ENCODE data around the gene ZNF688. TPM values are rescaled to one million over a fixed set of nuclear protein-coding genes. Genes with fewer than 3 reads are reported as not detected.

ZNF688 gene
- total and polyA plus RNA-seq, 9 of the 15 experiments (the other 6 are each of a cell fraction or from before 2014, with no cell fraction given): 0.48 to 12.9 (median 4.5) TPM

DNA sequence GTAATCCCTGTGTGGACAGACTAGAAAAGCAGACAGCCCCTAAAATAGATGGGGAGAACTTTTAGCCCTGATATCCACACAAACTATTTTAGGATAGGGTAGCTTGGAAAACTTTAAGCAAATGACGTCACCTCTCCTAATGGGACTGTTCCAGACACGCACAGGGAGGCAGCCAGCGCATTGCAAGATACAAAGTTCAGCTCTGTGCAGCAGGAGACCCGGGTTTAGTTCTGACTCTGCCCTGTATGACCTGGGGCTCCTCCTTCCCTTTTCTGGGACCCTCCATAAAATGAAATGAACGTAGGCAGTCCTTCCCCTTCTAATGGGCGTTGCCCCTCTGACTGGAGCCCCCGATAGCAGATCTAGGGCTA is 32.4 kb upstream of the ZNF688 start:
- no peaks in the 10 kb centered on the region for H4K20me1 ChIP-seq (replicated peaks; ENCODE audit: control insufficient read depth, insufficient read depth, low read length)
- peaks cover 5% of the 10 kb centered on the region for H3K79me2 ChIP-seq (ENCODE audit: control insufficient read depth, insufficient read depth, low read length)
- H3K27ac ChIP-seq (ENCODE audit: extremely low read depth, low read depth, low read length): no peak overlapping the region
- ChIA-PET POLR2A (interaction anchor here (0.7 kb wide), 1 partner anchor 10 kb away, joined by 5 read pairs; no protein-coding TSS in a partner anchor), CTCF (ENCODE audit: low intra/inter-chr PET ratio) (no interaction called here)
- no peaks in the 10 kb centered on the region for H3K9me3 ChIP-seq (replicated peaks; ENCODE audit: control insufficient read depth, insufficient read depth, low read depth, low read length)
- H3K36me3 ChIP-seq (ENCODE audit: control insufficient read depth, insufficient read depth, low read length): peaks cover 60% of the 10 kb centered on the region
- DNase-seq (ENCODE audit: extremely low read depth in 1 of 4, low spot score in 3 of 4): no peak
- H3K4me3 ChIP-seq: no peak overlapping the region
- H3K27me3 ChIP-seq (ENCODE audit: control insufficient read depth in 2 of 2, insufficient read depth in 2 of 2, low read length in 2 of 2): no peaks in the 10 kb centered on the region
- no TSS peak for BruUV-seq (replicated peaks)
- no peak for FAIRE-seq
- intact Hi-C loops (cut with micrococcal nuclease) (no loop called here), in situ Hi-C loops (cut with MboI) (no loop called here)
- H3K9me1 ChIP-seq (ENCODE audit: control insufficient read depth, insufficient read depth, low read length): no peaks in the 10 kb centered on the region
- no peak overlapping the region for H3K4me2 ChIP-seq (ENCODE audit: insufficient read depth, low read length)
- no peak overlapping the region for H2AFZ ChIP-seq (ENCODE audit: low read depth, low read length)
- peak overlapping the region in 1 of 2 experiments; percentile 42; a peak in 2 of 4 replicates for H3K9ac ChIP-seq (ENCODE audit: insufficient read depth in 1 of 2, low read depth in 2 of 2, low read length in 2 of 2)
- TF ChIP-seq PRPF4 (IDR thresholded peaks at IDR 0.05; ENCODE audit: insufficient read depth, low read depth, low read length, poor library complexity, severe bottlenecking): no peak
- peaks cover 5 to 14% of the 10 kb centered on the region in 2 experiments; a peak in 4 of 5 replicates for H3K4me1 ChIP-seq (replicated peaks in 1 of 2; ENCODE audit: control insufficient read depth in 2 of 2, insufficient read depth in 2 of 2, low read length in 2 of 2)
- ATAC-seq: no peak
- WGBS (ENCODE audit: insufficient coverage, low coverage, missing lambda C conversion rate): 85% methylated on average over 6 of the region's 7 CpGs

DNA sequence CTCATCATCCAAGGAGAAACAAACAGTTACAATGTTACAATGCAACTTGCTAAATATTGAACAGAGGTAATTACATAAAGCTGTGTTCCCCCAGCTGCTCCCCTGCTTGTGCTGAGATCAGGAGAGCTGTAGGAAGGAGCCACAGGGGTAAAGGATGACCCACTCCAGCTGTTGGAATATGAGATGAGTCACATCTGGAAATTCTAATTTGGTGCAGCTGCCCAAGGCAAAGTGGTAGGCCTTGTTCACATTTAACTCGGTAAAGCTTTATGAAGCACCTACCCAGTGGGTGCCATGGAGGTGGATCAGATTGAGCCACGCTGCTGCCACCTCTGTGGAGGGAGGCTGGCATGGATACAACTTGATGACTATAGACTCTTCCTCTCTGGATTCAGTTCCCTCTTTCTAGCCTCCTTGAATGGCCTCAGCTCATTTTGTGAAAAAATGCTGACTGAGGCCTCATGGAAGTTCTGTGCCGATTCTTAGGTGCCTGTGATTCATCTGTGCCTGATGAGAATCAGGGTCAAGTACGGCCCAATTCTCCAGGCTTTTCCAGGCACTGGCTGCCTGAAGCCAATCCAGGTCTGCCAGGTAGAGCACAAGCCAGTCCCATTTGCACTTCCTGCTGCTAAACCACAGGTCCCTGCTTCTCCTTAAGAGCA is 31.2 kb upstream of the ZNF688 start:
- DNase-seq (ENCODE audit: extremely low read depth in 1 of 4, low spot score in 3 of 4) (no peak), FAIRE-seq (no peak), ATAC-seq (no peak)
- no peak overlapping the region for H3K27ac ChIP-seq (ENCODE audit: extremely low read depth, low read depth, low read length)
- 0 out of 2 replicates have a peak, but pooled peaks have one; percentile 35 for TF ChIP-seq POLR2A (conservative IDR thresholded peaks at IDR 0.05)
- 0 out of 2 replicates have a peak, but pooled peaks have one; percentile 1 for TF ChIP-seq MAFF (IDR thresholded peaks at IDR 0.05; ENCODE audit: low read length)
- TF ChIP-seq, protein P1, sequence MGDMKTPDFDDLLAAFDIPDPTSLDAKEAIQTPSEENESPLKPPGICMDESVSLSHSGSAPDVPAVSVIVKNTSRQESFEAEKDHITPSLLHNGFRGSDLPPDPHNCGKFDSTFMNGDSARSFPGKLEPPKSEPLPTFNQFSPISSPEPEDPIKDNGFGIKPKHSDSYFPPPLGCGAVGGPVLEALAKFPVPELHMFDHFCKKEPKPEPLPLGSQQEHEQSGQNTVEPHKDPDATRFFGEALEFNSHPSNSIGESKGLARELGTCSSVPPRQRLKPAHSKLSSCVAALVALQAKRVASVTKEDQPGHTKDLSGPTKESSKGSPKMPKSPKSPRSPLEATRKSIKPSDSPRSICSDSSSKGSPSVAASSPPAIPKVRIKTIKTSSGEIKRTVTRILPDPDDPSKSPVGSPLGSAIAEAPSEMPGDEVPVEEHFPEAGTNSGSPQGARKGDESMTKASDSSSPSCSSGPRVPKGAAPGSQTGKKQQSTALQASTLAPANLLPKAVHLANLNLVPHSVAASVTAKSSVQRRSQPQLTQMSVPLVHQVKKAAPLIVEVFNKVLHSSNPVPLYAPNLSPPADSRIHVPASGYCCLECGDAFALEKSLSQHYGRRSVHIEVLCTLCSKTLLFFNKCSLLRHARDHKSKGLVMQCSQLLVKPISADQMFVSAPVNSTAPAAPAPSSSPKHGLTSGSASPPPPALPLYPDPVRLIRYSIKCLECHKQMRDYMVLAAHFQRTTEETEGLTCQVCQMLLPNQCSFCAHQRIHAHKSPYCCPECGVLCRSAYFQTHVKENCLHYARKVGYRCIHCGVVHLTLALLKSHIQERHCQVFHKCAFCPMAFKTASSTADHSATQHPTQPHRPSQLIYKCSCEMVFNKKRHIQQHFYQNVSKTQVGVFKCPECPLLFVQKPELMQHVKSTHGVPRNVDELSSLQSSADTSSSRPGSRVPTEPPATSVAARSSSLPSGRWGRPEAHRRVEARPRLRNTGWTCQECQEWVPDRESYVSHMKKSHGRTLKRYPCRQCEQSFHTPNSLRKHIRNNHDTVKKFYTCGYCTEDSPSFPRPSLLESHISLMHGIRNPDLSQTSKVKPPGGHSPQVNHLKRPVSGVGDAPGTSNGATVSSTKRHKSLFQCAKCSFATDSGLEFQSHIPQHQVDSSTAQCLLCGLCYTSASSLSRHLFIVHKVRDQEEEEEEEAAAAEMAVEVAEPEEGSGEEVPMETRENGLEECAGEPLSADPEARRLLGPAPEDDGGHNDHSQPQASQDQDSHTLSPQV (IDR thresholded peaks at IDR 0.05): no peak
- 0 out of 2 replicates have a peak, but pooled peaks have one; percentile 38 for TF ChIP-seq C11orf30 (IDR thresholded peaks at IDR 0.05; ENCODE audit: low read depth)
- peak; percentile 58 for TF ChIP-seq ZNF316 (IDR thresholded peaks at IDR 0.05)
- peaks cover 50% of the 10 kb centered on the region for H3K36me3 ChIP-seq (ENCODE audit: control insufficient read depth, insufficient read depth, low read length)
- no peak overlapping the region for H3K4me2 ChIP-seq (ENCODE audit: insufficient read depth, low read length)
- no peaks in the 10 kb centered on the region for H3K79me2 ChIP-seq (ENCODE audit: control insufficient read depth, insufficient read depth, low read length)
- 74% methylated on average over 4 of the region's 4 CpGs for WGBS (ENCODE audit: insufficient coverage, low coverage, missing lambda C conversion rate)
- no peaks in the 10 kb centered on the region for H3K9me3 ChIP-seq (replicated peaks; ENCODE audit: control insufficient read depth, insufficient read depth, low read depth, low read length)
- H4K20me1 ChIP-seq (replicated peaks; ENCODE audit: control insufficient read depth, insufficient read depth, low read length): no peaks in the 10 kb centered on the region
- no TSS peak for BruUV-seq (replicated peaks)
- intact Hi-C loops (cut with micrococcal nuclease): no loop called here
- ChIA-PET POLR2A (interaction anchor here (0.8 to 1.7 kb wide), 8 partner anchors 7 to 159 kb away, joined by 3 to 7 read pairs (median 4); partner anchors contain the start of genes ZNF689 and ZNF747), CTCF (ENCODE audit: low intra/inter-chr PET ratio) (no interaction called here)
- in situ Hi-C loops (cut with MboI): no loop called here
- no peak overlapping the region for H2AFZ ChIP-seq (ENCODE audit: low read depth, low read length)
- no peaks in the 10 kb centered on the region for H3K27me3 ChIP-seq (ENCODE audit: control insufficient read depth in 2 of 2, insufficient read depth in 2 of 2, low read length in 2 of 2)
- peaks cover 0 to 12% of the 10 kb centered on the region in 2 experiments; a peak in 2 of 5 replicates for H3K4me1 ChIP-seq (replicated peaks in 1 of 2; ENCODE audit: control insufficient read depth in 2 of 2, insufficient read depth in 2 of 2, low read length in 2 of 2)
- no peaks in the 10 kb centered on the region for H3K9me1 ChIP-seq (ENCODE audit: control insufficient read depth, insufficient read depth, low read length)
- H3K9ac ChIP-seq (ENCODE audit: insufficient read depth in 1 of 2, low read depth in 2 of 2, low read length in 2 of 2): no peak overlapping the region
- H3K4me3 ChIP-seq: no peak overlapping the region
